Naive B cell (primary cell): ENCODE measurements around the gene CD151. TPM values are rescaled to one million over a fixed set of nuclear protein-coding genes. Genes with fewer than 3 reads are reported as not detected.
A peak's percentile ranks its signal among the peaks of the same experiment; 100 is the strongest.

Source experiments
- ATAC-seq, 2 donors: fragments of 150-1000 bp; cut with Tn5 transposase; 2 replicates each; pipeline ENCODE4 v1.10.0; 2021; ENCODE audit warnings: low read depth in 2 of 2, mild to moderate bottlenecking in 2 of 2, moderate library complexity in 2 of 2
- DNase-seq: peaks from one replicate; pipeline ENCODE4 v3.0.0; 2022
- H3K27ac Mint-ChIP-seq, 6 donors: one replicate each; pipeline ENCODE4 v1.8.0; 2020 to 2022; ENCODE audit warnings: mild to moderate bottlenecking in 6 of 6, mixed read lengths in 6 of 6, moderate library complexity in 5 of 6, inconsistent platforms in 2 of 6
- H3K27me3 Mint-ChIP-seq, 3 donors: one replicate each; pipeline ENCODE4 v1.8.0; 2021 to 2022; ENCODE audit warnings: mixed read lengths in 3 of 3, mild to moderate bottlenecking in 1 of 3
- H3K36me3 Mint-ChIP-seq, 2 donors: one replicate each; pipeline ENCODE4 v1.8.0; 2020 to 2022; ENCODE audit warnings: mixed read lengths in 2 of 2, inconsistent platforms in 1 of 2, mild to moderate bottlenecking in 1 of 2
- H3K4me1 Mint-ChIP-seq, 3 donors: one replicate each; pipeline ENCODE4 v1.8.0; 2020 to 2022; ENCODE audit warnings: mixed read lengths in 3 of 3, inconsistent platforms in 1 of 3, mild to moderate bottlenecking in 1 of 3, moderate library complexity in 1 of 3
- H3K4me3 Mint-ChIP-seq, 8 donors: one replicate each; pipeline ENCODE4 v1.8.0; 2020 to 2022; ENCODE audit warnings: mild to moderate bottlenecking in 8 of 8, mixed read lengths in 8 of 8, moderate library complexity in 8 of 8, inconsistent platforms in 2 of 8
- H3K9me3 Mint-ChIP-seq, 7 donors: one replicate each; pipeline ENCODE4 v1.8.0; 2020 to 2022; ENCODE audit warnings: mixed read lengths in 7 of 7, mild to moderate bottlenecking in 5 of 7, inconsistent platforms in 2 of 7, moderate library complexity in 1 of 7
- polyA plus RNA-seq, 6 donors: library from polyadenylated mRNA; unstranded; fragments of 300-500 nt; fragmentation: Illumina TruSeq; gene quantifications; one replicate each; pipeline ENCODE4 v1.2.3, GENCODE V29; 2021; ENCODE audit warnings: low read depth in 6 of 6

The CD151 gene
- polyA plus RNA-seq, 6 donors from 2014 or later = 1.2 to 5.8 (median 3.2) TPM

DNA sequence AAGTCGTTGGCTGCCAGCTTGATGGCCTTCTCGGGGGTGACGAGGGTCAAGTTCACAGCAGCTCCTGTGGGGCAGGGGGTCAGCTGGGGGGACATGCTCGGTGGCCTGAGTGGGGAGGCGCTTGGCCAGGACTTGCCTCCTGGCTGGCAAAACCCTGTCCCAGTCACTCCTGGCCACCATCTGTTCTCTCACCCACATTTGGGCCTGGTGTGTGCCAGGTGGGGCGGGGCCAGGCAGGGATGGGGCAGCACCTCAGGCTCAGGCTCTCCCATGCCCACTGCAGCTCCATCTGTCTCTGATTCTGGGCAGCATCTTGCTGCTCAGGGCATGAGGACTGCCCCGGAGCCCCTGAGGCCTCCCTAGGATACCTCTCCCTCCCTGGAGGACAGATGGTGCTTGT lies 39.2 kb upstream of the CD151 start:
- H3K27ac Mint-ChIP-seq = peak overlapping the region in 1 of 6 donors; percentile 47
- H3K36me3 Mint-ChIP-seq = no peaks in the 10 kb centered on the region
- DNase-seq = no peak
- no peak for ATAC-seq
- no peaks in the 10 kb centered on the region for H3K27me3 Mint-ChIP-seq
- peaks cover 8 to 17% (median 13%) of the 10 kb centered on the region in 3 donors for H3K4me1 Mint-ChIP-seq
- peak overlapping the region in 6 of 8 donors; percentile 29 to 64 (median 57) for H3K4me3 Mint-ChIP-seq
- H3K9me3 Mint-ChIP-seq = no peaks in the 10 kb centered on the region

DNA sequence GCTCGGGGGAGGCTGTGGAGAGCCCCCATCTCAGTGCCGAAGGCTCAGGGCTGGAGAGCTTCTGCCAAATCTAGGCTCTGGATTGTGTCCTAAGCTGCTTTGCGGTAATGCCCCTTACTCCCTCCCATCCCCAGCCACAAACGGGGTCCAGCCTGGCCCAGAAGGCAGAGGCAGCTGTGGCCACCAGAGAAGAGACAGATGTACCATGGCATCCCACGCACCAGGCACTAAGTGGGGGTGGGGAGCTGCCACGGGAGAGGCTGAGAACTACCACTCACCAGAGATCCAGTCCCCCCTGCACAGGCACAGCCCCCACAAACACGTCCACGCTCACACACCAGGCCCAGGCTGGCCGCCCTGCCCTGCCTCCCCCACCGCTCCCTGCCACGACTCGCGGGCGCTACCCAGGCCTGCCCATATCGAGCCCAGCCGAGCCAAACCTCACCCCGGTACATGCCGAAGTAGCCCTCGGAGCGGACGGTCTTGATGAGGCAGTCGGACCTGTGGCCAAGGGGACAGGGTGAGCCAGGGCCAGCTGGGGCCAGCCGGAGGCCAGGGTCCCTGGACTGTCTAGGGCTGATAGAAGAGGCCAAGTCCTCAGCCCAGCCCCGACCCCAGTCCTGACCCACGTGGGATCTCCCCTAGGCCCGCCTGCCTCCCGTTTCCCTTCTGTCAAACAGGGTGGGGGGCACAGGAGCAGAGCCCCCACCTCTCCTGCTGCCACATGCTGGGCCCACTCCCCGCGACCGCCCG lies 38.6 kb upstream of the CD151 start:
- Mint-ChIP-seq H3K27ac (peak overlapping the region in 1 of 6 donors; percentile 47), H3K4me1 (peaks cover 8 to 17% (median 13%) of the 10 kb centered on the region in 3 donors), H3K9me3 (no peaks in the 10 kb centered on the region), H3K36me3 (no peaks in the 10 kb centered on the region), H3K4me3 (peak overlapping the region in 6 of 8 donors; percentile 5 to 70 (median 57)), H3K27me3 (no peaks in the 10 kb centered on the region)
- DNase-seq (no peak), ATAC-seq (no peak)

DNA sequence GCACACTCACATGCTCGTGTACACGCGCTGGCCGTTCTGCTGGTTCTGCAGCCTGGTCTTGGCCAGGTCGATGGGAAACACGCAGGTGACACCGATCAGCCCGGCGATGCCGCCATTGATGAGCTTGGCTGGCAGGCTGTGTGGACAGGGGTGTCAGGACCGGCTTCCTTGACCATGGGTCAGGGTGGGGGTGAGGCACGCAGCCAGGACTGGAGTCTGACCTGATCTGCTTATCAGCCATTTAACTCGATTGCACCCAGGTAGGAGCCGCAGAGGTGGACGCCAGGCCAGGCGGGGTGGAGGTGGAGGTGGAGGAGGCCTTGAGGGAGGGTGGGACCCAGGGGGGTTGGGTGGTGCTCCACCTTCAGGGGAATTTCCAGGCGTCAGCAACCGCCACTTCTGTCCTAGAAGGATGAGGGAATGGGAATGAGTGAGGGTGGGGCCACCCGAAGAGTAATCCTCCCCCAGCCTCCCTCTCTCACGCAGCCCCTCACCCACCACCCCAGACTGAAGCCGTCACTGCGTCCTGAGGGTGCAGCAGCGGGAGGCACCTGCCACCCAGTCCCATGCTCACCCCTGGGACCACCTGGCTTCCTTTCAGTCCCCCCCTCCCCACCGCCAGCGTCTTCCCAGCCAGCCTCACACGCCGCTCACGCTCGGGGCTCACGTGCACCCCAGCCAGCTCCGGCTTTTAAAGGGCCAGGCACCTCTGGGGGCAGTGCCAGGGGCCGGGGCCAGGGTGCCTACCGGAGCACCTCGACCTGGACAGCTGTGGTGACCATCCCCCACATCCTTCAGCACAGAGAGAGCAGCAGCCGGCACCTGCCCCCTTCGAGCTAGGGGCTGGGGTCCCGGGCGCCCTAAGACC lies 37.8 kb upstream of the CD151 start:
- DNase-seq (no peak), ATAC-seq (no peak)
- Mint-ChIP-seq H3K27me3 (no peaks in the 10 kb centered on the region), H3K4me1 (peaks cover 8 to 17% (median 13%) of the 10 kb centered on the region in 3 donors), H3K36me3 (no peaks in the 10 kb centered on the region), H3K27ac (peak overlapping the region in 1 of 6 donors; percentile 30), H3K4me3 (peak overlapping the region; percentile 15 to 98 (median 96)), H3K9me3 (no peaks in the 10 kb centered on the region)

DNA sequence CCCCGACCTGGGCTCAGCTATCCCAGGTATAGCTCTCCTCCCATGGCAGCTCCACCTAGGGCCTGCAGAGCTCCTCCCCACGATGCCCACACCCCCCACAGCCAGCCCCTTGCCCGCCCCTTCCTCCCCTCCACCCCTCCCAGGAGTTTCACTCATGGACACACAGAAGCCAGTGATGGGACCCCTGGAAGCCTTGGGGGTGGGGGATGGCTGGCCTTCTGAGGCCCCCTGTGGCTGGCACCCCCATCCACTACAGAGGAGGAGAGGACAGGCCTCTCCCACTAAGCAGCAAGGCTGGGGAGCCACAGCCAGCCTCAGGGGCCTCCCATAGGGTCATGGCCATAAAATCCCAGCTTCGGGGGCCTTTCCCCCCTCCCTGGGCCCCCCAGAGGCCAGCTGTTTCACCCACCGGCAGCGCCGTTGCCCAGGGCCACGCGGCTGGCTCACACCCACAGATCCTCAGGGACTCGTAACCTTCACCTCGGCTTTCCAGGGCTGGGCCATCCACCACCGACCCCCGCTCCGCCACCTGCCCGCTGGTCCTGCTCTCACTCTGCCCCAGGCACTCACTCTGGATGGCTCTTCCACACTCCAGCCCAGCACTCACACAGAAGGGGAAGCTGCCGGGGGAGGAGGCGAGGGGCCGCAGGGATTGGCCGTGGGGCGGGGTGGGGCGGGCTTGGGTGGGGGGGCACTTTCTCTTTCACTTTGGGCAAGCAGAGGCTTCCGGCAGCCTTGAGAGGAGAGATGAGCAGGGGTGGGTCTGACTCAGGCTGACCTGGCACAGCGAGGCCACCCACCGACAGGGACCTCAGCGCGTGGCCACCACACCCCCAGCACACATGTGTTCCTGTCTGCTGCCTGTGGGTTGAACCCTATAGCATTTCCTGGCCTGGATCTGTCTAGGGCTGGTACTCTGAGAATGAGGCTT lies 36.9 kb upstream of the CD151 start:
- H3K27ac Mint-ChIP-seq = peak overlapping the region; percentile 76 to 98 (median 94)
- peak; percentile 76 for DNase-seq
- no peaks in the 10 kb centered on the region for H3K9me3 Mint-ChIP-seq
- peak overlapping the region; percentile 86 to 98 (median 96) for H3K4me3 Mint-ChIP-seq
- peaks cover 8 to 17% (median 13%) of the 10 kb centered on the region in 3 donors for H3K4me1 Mint-ChIP-seq
- no peaks in the 10 kb centered on the region for H3K36me3 Mint-ChIP-seq
- peak; percentile 46 to 52 for ATAC-seq
- no peaks in the 10 kb centered on the region for H3K27me3 Mint-ChIP-seq

DNA sequence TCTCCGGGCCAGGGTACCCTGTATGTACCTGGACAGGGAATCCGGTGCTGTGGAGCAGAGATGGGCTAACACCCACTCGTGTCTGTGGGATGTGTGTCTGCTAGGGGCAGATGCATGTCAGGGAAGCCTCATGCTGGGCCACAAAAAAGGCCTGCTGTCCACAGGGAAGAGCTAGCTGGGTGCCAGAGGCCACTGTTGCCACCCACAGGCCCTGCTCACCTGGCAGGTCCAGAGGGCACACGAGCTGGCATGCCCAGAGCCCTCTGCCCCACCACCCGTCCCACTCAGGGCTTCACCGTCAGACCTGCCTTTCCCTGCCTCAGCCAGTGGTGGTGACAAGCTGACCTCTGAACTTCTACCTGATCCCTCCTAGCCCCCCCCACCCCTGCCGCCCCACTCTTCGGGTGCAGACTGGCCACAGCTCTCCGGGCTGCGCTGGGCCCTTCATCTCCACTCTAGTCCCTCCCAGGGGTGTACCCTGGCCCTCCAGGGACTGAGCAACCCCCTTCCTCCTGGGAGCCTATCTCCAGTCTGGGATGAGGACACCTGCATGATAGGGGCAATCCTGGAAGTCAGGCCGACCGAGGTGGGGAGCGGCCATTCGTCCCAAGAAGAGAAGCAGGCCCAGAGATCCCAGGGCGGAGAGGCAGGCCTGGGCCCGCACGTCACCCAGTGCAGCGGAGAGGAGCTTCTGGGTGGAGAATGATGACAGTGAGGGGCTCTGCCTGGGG lies 36.0 kb upstream of the CD151 start:
- ATAC-seq (no peak), DNase-seq (no peak)
- no peaks in the 10 kb centered on the region for H3K36me3 Mint-ChIP-seq
- H3K27me3 Mint-ChIP-seq = no peaks in the 10 kb centered on the region
- peaks cover 8 to 17% (median 13%) of the 10 kb centered on the region in 3 donors for H3K4me1 Mint-ChIP-seq
- H3K9me3 Mint-ChIP-seq = no peaks in the 10 kb centered on the region
- H3K4me3 Mint-ChIP-seq = peak overlapping the region; percentile 86 to 98 (median 96)
- peak overlapping the region; percentile 84 to 98 (median 94) for H3K27ac Mint-ChIP-seq

DNA sequence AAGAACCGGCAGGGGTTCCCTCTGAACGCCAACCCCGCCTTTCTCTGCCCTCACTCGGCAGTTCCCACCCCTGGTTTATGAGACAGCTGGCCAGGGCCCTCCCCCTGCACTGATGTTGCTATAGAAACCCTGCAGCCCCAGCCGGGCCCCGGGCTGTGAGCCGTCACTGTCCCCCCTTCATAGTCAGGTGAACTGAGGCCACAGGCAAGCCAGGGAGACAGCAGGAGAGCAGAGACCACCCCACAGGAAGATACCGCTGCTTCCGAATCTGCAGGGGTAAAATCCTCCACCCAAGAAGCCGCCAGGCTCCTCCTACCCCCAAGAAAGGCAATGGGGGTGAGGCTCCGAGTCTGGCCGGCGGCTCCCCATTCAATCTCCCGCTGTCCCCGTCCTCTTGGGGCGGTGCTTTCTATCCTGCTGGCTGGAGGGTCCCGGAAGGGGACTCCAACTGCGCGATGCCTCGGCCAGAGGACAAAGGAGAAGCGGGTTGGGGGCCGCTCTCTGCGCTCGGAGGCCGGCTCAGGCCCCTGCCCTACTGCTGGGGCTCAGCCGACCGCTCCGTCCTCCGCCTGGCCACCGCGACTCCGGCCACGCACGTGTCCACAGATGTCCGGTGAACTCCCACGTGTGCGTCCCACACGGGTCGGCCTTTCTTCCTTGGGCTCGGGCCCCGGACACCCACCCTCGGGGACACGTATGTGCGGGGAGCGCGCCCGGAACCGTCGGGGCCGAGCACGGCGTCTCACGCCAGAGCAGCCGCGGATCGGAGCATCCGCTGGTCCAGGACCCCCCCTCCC lies 35.3 kb upstream of the CD151 start:
- H3K4me3 Mint-ChIP-seq = peak overlapping the region; percentile 86 to 98 (median 96)
- ATAC-seq = peak; percentile 58 to 62
- H3K27ac Mint-ChIP-seq = peak overlapping the region; percentile 84 to 98 (median 94)
- peak; percentile 79 for DNase-seq
- H3K36me3 Mint-ChIP-seq = no peaks in the 10 kb centered on the region
- H3K27me3 Mint-ChIP-seq = no peaks in the 10 kb centered on the region
- H3K9me3 Mint-ChIP-seq = no peaks in the 10 kb centered on the region
- peaks cover 8 to 17% (median 13%) of the 10 kb centered on the region in 3 donors for H3K4me1 Mint-ChIP-seq

DNA sequence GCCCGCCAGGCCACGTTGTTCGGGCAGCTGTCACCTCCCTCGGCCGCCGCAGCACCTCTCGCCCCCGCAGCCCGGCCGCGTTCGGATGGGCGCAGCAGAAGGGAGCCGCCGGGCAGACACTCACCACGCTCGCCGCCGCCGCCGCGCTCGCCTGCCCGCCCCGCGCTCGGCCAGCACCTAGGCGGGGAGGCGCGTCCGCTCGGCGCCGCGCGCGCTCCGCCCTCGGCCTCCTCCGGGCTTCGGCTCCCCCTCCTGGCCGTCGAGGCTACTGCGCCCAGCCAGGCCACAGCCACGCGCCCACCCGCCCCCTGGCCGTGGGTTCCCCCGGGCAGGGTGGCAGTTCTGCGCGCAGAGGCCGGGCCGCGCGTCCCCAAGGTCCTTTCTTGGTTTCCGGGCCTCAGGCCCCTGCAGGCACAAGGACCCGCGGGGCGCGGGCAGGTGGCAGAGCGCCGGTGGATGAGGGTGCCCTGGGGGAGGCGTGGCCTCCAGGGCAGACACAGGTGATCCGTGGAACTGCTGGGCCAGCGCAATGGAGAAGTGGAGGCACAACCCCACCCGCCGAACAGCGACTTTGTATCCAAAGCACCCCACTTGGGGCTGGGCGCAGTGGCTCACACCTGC lies 34.5 kb upstream of the CD151 start, which contains the start of gene SLC25A22:
TSS of gene SLC25A22 (minus strand) at position 189 of the 621 bp plus-strand sequence. CDS start 3,275 bp downstream, outside the sequence.
- Mint-ChIP-seq H3K4me3 (peak within 1 kb of the TSS; percentile 86 to 98 (median 96)), H3K27me3 (no peaks in the 10 kb centered on the region), H3K9me3 (no peaks in the 10 kb centered on the region), H3K4me1 (peaks cover 8 to 17% (median 13%) of the 10 kb centered on the region in 3 donors), H3K27ac (peak within 1 kb of the TSS; percentile 84 to 98 (median 94)), H3K36me3 (no peaks in the 10 kb centered on the region)
- ATAC-seq = peak; percentile 56 to 67
- peak; percentile 92 for DNase-seq

DNA sequence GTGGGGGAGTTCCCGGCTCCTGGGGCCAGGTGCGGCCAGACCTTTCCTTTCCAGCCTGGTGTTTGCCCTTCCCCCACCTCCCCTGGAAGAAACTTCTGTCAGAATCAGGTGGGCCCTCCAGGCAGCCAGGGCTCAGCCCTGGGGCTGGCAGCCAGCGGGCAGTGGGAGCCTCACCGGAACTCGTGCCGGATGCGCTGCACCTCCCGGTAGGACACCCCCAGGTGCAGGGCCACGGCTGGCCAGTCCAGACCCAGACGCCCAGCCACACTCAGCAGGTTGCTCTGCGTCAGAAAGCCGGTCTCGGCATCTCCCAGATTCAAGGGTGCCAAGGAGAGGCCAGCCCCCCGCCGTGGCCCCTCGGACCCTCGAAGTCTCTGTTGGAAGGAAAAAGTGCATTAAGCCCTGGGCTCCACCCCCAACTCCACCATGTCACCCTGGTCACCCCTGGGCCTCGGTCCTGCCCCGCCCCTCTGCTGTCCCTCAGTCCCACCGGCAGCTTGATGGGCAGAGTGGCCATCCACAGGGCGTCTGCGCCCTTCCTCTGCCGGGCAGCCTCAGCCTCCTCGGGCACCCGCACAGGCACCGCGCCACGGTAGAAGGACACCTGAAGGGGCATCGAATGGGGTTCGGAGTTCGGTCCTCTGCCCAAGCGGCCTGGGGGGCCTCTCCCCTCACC lies 33.0 kb upstream of the CD151 start:
- Mint-ChIP-seq H3K9me3 (no peaks in the 10 kb centered on the region), H3K27me3 (no peaks in the 10 kb centered on the region), H3K36me3 (no peaks in the 10 kb centered on the region), H3K4me1 (peaks cover 13 to 19% (median 16%) of the 10 kb centered on the region in 3 donors), H3K27ac (no peak overlapping the region), H3K4me3 (peak overlapping the region in 2 of 8 donors; percentile 12 to 96)
- DNase-seq = no peak
- ATAC-seq = no peak

DNA sequence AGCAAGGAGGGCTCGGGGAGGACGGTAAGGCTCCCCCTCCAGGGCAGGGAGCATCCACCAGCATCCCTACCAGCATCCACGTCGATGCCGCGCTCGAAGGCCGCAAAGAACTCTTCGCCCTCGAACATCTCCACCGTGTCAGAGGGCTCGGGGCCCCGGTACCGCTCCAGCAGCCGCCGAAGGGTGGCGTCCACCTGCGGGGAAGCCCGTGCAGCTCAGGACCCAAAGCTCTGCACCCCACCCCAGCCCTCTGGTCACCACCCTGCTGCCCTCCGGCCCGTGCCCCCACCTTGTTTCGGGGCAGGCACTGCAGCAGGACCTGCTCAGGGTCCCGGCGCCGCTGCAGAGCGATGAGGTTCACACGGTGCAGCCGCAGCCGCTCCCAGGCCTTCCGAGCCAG lies 32.3 kb upstream of the CD151 start:
- DNase-seq (no peak), ATAC-seq (no peak)
- peak overlapping the region in 2 of 8 donors; percentile 12 to 96 for H3K4me3 Mint-ChIP-seq
- H3K27me3 Mint-ChIP-seq = no peaks in the 10 kb centered on the region
- no peaks in the 10 kb centered on the region for H3K36me3 Mint-ChIP-seq
- no peak overlapping the region for H3K27ac Mint-ChIP-seq
- H3K4me1 Mint-ChIP-seq = peaks cover 13 to 18% (median 16%) of the 10 kb centered on the region in 3 donors
- no peaks in the 10 kb centered on the region for H3K9me3 Mint-ChIP-seq

DNA sequence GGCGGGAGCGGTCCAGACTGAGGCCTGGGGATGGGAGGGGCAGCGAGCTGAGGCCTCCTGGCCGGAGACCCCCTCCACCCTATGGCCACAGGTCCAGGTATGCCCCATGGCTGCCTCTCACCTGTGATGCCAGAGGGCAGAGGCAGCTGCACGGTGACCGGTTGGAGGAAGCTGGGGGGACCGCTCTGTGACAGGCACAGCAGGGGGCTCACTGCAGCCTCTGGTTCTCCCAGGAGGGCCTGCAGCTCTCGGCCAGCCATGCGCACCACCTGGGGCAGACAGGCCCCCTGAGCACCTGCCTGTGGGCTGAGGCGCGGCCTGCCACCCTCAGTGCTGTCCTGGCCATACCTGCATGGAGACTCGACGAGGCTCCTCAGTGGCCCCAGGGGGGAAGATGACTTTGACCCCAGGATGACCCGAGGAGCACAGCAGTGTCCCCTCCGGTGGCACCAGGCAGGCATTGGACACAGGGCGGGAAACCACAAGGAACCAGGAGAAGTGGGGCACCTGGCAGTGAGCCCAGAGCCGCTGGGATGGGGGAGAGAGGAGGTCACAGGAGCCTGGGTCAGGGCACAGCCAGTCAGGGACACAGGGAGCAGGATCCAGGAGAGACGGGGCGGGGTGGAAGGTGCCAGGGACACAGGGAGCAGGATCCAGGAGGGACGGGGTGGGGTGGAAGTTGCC lies 31.5 kb upstream of the CD151 start:
- H3K4me3 Mint-ChIP-seq = peak overlapping the region in 1 of 8 donors; percentile 22
- ATAC-seq = no peak

More for the DNA sequence above, 31.5 kb upstream of the CD151 start:
- H3K4me1 Mint-ChIP-seq = peaks cover 9 to 16% (median 12%) of the 10 kb centered on the region in 3 donors
- DNase-seq = no peak
- H3K36me3 Mint-ChIP-seq = no peaks in the 10 kb centered on the region
- no peak overlapping the region for H3K27ac Mint-ChIP-seq
- no peaks in the 10 kb centered on the region for H3K27me3 Mint-ChIP-seq
- H3K9me3 Mint-ChIP-seq = no peaks in the 10 kb centered on the region
